HG02973 (cell line): ENCODE measurements around the gene PACSIN1.
"Not testable (repeated sequence)": the region's sequence is repeated elsewhere in the genome, so short reads cannot be mapped to it uniquely, and the experiment has no call there.

Experiments
- ATAC-seq: cut with Tn5 transposase; IDR thresholded peaks from one replicate; pipeline ENCODE4 v1.9.1; 2021; ENCODE audit warnings: moderate library complexity; ENCODE audit not compliant: unreplicated experiment

The PACSIN1 gene

DNA sequence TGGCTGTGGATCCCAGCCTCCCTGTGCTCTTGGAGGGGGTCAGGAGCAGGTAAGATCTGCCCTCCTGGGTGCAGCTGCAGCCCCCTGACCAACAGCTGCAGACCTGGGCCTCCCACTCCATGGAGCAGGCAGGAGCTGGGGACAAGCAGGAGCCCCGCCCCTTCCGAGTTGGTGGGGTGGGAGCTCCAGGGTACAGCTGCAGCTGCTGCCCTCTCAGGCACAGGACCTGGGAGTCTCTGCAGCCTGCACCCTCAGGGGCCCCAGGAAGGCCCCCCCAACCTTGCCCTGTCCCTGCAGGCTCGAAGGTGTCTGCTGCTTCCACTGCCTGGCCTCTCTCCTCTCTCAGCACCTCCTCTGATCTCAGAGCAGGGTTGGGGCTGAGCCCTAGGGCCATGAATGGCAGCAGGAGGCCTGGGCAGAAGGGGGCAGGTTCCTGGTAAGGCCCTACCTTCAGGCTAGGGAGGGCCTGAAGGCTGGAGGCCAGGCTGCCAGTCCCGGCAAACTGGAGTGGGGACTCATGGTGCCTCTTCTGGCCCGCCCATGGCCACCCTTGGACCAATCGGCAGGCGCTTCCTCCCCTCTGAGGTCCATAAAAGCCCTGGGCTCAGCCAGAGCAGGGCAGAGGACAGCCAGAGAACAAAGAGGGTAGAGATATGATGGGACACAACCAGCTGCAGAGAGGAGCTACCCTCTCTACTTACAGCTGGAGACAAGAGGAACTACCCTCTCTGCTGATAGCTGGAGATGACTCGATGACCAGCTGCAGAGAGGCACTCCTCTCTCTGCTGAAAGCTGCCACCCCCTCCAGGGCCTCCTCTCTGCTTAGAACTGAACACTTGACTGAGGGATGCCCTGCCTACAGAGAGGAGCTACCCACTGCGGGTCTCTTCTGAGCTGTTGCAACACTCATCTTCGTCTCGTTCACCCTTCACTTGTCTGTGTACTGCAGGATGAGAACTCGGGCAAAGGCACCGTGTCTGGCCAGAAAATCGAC, 7.8 kb upstream of the PACSIN1 start:
- ATAC-seq, result no peak

DNA sequence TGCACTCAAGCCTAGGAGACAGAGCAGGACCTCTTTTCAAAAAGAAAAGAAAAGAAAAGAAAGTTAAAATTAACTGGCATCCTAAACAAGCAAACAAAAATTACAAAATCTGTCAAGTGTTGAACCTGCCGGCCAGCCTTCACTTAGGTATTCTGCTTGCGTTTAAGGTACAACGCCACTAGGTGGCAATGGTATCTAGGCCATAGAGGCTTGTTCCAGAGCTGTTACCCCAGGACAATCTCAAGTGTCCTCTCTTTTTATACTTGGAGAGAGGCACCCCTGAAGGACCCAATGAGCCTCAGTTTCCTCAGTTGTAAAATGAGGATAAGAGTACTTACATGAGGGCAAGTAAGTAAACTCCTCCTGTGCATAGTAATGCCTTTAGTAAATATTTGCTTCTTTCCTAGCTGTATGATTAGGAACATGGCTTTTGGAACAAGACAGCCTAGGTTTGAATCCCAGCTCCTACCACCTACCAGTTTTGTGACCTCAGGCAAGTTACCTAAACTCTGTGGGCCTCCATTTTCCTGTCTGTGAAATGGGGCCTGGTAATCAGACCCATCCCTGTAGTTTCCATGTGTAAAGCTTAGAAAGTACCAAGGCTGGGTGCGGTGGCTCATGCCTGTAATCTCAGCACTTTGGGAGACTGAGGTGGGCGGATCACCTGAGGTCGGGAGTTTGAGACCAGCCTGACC, 5.8 kb upstream of the PACSIN1 start:
- no peak for ATAC-seq

DNA sequence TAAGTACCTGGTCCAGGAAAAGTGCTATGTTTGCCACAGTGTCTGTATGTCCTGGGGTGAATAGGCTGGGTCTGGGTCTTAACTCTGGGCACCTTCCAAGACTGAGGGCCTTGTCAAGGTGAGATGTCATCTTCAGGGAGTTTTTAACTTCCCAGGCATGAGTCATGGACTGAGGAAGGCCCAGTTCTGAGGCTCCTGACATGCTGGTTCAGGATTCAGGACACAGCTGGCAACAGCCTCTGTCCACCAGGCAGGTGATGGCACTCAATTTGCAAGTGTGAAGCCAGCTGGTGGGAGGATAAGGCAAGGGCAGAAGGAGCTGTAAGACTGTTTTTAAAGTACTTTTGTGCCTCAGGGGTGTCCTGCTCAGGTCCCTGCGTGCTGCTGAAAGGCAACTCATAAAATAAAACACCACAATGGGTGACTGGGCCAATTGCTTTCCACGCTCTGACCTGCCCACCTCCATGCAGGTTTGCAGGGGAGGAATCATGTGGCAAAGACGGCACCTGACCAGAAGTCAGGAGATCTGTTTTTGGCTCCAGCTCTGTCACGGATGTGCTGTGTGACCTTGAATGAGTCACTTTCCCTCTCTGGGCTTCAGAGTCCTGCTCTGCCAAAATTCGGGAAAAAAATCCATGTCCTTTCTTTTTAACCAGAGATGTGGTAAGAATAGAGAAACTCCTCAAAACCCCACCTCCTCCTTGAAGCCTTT, 4.9 kb upstream of the PACSIN1 start:
- no peak for ATAC-seq

DNA sequence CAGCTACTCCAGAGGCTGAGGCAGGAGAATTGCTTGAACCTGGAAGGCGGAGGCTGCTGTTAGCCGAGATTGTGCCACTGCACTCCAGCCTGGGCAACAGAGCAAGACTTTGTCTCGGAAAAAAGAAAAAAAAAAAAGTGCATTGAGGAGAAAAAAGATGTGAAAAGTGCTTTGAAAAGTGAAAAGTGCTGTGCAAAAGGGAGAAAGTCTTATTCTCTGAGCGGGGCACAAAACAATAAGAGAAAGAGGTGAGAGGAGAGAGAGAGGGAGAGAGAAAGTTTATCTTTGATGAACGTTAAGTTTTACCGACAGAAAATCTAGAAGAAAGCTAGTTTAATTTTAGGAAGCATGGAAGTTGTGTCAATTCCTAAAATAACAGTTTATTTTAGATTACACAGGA, 3.9 kb upstream of the PACSIN1 start:
- ATAC-seq, result no peak

DNA sequence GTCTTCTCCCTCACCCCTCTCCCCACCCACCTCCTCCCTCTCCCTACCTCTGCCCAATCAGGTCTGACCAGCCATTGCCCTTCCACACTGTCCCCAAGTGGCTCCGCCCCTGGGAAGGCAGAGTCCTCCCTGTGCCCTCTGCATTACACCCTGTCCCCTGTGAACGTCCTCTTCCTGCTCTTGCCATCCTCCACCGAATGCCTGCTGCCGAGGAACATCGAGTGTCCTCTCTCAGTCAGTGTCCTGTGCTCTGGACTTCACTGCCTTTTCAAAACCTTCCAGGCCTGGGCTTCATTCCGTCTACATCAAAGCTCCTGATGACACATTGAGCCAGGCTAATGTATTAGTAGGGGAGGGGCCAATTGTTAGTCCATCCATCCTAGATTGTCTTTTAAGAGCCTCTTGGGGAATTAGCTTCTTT, 3.3 kb upstream of the PACSIN1 start:
- no peak for ATAC-seq

DNA sequence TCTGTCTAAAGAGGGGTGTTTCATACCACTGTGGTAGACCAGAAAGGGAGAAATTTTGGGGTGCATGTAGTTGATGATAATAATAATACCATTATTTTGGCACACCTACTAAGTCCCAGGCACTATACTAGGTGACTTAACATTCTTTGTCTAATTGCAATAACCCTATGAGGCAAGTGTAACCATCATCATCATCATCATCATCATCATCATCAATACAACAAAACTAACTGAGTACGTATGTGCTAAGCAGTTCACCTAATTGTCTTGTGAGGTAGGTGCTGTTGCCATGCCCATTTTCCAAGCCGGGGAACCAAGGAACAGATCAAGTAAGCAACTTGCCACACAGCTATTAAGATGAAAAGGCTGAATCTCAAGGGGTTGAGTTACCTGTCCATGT, 2.6 kb upstream of the PACSIN1 start:
- ATAC-seq, result no peak

DNA sequence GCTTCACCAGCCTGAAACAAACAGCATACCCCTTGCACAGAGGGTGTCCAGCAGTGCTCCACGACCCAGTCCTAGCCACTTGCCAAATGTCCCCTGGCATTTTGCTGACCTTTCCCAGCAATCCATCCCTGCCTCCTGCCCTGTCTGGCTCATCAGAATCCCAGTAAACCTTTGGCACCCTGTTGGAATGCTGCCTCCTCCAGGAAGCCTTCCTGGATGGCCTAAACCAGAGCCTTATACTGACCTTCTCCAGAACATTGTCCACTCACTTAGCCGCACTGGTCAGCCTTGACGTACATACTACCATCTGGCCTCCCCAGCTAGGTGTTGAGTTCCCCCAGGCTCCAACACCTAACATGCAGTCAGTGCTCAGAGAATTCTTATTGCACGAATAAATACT, 2.0 kb upstream of the PACSIN1 start:
- ATAC-seq, result no peak

DNA sequence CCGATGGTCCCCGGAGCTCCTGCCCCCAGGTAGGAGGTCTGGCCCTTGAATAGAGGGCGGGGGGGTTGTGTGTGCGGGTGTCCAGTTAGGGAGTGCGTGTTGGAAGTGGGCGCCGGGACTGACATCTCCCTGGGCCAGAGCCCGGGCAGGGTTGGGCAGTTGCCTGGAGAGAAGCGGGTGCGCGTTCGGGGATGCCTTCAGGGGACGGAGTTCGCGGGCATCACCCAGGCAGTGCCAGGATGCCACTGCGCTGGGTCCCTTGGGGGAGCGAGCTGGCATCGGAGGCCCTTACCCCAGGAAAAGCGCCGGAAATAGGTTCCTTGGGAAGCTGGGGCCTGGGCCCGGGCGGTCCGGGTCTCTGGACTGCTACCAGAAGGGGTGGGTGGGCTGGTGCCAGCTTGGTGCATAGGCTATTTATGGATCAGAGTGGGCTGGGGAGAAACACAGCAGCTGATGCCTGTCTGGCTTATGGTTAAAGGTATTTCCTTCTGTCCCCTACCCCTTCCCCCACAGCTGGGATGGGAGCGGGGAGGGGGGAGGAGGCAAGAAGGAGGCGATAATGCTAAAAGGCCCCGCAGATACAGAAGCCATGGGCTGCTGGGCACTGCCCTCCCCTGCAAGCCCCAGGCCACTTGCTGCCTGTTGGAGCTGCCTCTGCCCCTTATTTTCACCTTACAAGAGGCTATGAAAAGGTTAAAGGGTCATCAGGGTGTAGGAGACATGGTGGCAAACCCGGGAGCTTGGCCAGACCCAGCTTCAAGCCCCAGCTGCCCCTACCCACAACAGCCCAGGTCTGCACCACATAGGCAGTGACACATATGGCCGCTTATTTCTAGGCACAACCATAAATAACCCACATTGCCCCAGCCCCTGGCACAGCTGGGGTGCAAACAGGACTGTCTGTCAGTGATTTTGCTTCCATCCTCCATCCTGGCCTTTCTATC, 638 bp downstream of the PACSIN1 start:
- ATAC-seq, result no peak

DNA sequence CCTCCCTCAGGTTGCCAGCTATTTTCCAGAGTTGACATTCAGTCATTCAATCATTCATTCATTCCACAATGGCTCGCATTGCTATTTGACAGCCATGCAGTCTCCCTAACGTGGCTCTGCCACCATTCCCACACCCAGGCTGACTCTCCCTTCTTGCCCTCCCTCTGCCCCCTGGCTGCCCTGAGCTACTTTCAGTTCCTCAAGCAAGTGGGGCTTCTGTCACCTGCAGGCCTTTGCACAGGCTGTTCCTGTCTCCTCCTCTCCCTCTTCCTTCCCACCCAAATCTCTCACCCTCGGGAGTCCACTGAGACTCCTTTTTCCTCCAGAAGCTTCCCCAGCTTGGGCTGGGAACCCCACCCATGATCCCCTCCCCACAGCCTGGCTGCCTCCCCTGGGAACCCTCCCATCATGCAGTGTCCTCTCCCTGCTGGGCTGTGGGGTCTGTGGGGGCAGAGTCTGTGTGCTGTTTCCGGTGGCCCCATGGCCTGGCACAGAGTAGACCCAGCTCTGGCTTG, 2.6 kb downstream of the PACSIN1 start:
- no peak for ATAC-seq

DNA sequence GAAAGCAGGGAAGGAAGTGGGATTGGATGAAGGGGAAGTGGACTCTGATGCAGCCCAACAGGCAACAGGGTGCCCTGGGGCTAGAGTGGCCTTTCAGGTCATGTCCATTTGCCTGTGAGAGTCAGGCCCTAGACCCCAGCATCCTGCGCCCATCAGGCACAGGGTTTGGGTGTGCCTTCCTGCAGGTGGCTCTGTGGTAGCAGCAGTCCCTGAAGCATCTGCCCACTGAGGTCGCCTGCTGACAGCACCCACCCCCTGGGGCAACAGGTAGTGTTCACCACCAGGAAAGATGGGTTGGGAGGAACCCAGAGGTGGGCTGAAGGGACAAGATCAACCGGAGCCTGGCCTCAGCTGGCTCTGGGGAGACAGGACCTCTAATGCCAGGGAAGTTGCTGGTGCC, 3.6 kb downstream of the PACSIN1 start:
- ATAC-seq, result no peak

DNA sequence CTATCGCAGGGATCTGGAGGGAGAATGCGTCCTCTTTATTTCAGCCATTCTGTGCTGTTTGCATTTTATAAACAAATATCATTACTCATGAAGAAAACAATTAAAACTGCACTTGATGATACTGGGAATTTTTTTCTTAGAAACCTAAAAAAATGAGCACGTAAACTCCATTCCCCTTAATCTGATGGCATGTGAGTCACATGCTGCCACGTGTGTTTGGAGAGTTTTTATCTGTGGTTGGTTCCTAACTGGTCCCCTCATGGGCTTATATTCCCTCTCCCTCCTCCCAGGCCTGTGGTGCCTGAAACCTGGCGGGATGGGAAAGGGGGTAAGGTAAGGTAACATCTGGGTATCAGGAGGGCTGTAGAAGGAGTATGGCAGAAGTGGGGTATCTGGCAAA, 6.5 kb downstream of the PACSIN1 start:
- ATAC-seq, result no peak

DNA sequence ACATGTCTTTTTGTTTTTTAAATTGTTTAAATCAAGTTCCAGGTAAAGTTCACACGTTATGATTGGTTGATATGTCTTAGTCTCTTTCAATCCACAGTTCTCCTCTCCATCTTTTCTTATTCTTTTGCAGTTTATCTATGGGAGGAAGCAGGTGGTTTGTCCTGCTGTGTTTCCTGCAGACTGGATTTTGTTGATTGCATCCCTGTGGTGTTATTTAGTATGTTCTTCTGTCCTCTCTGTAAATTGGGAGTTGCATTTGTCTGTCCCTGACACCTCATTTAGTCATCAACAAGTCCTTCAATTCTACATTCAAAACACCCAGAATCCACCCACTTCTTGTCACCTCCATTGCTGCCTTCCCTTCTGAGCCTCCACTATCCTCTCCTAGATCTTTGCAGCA, 8.1 kb downstream of the PACSIN1 start:
- no peak for ATAC-seq

DNA sequence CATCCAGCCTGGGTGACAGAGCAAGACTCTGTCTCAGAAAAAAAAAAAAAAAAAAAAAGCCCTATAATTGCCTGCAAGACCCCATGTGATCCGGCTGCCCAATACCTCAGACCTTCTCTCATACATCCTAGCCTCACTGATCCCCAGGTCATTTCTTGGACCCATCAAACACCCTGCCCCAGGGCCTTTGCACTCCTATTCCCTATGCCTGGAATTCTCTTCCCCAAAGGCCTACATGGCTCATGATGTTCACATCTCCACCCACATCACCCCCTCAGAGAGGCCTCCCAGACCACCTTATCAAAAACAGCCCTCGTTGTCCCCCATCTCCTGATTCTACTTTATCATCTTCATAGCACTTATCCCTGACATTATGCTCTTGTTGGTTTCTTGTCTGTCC, 8.9 kb downstream of the PACSIN1 start:
- no peak for ATAC-seq

DNA sequence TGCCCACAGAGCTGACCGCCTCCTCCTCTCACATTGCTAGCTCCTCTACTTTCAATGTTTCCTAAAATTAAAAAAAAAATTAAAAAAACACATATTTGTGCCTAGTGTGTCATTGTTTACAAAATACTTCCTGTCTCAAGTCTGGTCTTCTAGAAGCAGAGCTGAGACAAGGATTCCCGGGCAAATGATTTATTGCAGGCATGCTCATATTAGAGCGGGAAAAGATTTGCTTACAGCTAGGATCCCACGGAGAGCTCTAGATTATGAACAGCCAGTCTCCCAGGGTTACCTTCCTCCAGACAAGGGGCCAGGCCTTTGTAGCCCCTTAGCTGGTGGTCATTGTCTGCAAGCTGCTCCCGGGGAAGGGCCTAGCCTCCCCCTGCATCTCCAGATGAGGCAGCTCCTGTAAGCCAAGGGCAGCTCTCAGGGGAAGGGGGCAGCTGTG, 9.4 kb downstream of the PACSIN1 start:
- ATAC-seq, result no peak

DNA sequence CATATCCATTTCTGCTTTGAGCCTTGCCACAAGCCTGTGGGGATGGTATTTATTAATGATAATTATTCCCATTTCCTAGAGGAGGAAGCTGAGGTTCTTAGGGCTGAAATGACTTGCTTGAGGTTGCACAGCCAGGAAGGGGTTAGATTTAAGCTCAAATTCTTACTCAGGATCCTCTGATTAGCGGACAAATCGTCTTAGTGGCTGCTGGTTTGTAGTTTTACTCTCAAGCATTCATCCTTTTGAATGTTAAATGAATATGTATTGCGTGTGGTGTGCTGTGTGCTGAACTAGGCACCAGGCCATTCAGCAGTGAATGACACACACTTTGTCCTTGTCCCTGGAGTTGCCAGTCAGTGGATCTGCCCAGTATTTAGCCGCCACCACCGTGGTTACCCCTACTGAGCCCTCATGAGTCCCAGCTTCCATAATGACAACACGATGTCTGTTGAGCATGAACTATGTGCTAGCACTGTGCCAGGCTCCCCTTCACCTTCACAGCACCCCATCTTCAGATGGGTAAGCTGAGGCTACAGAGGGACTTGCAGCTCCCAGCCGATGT, 10.0 kb downstream of the PACSIN1 start:
- ATAC-seq, result no peak

DNA sequence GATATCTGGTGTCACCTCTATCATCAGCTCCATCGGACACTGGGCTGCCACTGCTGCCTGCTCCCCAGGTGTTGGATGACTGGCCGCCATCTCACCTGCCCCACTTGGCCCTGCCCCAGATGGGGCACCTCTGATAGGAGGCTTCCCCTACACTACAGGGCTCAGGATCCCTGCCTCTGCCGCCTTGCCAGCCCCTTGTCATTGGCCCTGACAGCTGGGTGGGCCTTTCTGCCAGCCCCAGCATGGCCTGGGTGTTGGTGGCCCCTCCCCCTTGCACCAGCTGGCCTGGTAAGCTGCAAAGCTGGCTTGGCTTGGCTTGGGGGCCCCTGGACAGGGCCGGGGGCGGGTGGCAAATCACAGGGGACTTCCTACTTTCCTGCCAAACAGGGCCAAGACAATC, 10.6 kb downstream of the PACSIN1 start:
- no peak for ATAC-seq

DNA sequence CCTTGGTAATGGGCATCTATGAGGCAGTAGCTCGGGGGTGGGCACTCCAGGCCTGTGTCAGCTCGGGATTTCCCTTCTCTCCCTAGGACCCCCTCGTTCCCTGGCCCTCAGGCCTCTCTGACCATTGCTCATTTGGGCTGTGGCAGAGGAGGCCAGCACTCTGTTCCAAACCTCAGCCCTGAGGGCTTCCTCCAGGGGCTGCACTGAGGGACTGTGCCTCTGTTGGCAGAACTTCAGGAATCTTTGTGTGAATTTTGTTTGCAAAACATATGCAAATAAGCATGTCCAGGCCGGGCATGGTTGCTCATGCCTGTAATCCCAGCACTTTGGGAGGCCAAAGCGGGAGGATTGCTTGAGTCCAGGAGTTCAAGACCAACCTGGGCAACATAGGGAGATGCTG, 11.0 kb downstream of the PACSIN1 start:
- no peak for ATAC-seq

DNA sequence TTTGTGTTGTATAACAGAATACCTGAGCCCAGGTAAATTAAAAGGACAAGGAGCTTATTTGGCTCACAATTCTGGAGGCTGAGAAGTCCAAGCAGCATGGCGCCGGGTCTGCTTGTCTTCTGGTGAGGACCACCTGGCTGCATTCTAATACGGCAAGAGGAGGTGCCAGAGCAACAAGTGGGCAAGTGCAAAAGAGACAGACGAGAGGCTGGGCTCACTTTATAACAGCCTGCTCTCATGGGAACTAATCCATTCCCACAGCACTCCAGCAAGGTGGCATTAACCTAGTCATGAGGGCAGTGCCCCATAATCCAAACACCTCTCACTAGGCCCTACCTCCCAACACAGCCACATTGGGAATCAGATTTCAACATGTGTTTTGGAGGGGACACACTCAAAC, 12.9 kb downstream of the PACSIN1 start:
- ATAC-seq, result no peak

DNA sequence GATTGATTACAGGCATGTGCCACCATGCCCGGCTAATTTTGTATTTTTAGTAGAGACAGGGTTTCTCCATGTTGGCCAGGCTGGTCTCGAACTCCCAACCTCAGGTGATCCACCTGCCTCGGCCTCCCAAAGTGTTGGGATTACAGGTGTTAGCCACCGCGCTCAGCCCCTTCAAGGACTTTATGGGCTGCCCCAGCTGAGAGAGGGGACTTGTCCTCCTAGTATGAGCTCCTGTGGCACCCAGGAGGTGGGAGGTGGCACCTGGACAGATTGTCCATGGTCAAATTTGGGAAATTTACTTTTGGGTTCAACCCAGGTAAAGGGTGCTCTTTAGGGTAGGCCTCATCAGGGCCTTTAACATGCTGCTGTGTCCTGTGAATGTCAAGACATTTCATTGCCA, 17.9 kb downstream of the PACSIN1 start:
- not testable (repeated sequence) for ATAC-seq

DNA sequence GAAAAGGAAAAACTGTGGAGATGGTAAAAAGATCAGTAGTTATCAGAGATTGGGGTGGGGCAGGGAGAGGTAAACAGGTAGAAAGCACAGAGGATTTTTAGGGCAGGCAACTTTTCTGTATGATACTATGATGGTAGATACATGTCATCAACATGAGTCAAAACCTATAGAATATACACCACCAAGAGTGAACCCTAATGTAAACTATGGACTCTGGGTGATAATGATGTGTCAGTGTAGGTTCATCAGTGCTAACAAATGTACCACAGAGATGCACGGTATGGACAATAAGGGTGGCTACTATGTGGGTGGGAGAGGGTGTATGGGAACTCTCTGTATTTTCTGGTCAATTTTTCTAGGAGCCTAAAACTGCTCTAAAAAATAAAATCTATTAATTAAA, 18.5 kb downstream of the PACSIN1 start:
- ATAC-seq, result no peak
